WTC11 (cell line): ENCODE data around the gene COL16A1. TPM values are rescaled to one million over a fixed set of nuclear protein-coding genes. Genes with fewer than 3 reads are reported as not detected.

ENCODE experiments used
- ATAC-seq: fragments of 200-7000 bp; cut with Tn5 transposase; 2 replicates; pipeline ENCODE4 v1.10.0; 2021; ENCODE audit warnings: mild to moderate bottlenecking, moderate library complexity
- CTCF ChIA-PET: fragments of 300-600 bp; sonication (Branson Sonifier 250); formaldehyde crosslinking; loops from one replicate; lab custom pipeline; 2021; ENCODE audit warnings: antibody characterized with exemption; lab: Charles Lee
- POLR2A ChIA-PET: fragments of 350-600 bp; sonication (Branson Sonifier 250); formaldehyde crosslinking; loops from one replicate; lab custom pipeline; 2021; ENCODE audit warnings: antibody characterized with exemption; lab: Charles Lee
- DNase-seq: peaks from one replicate; pipeline ENCODE4 v3.0.0; 2021; ENCODE audit warnings: low spot score
- H3K27ac Mint-ChIP-seq: 2 replicates; pipeline ENCODE4 v1.8.0; 2021; ENCODE audit warnings: mixed read lengths
- H3K27me3 Mint-ChIP-seq: 2 replicates; pipeline ENCODE4 v1.8.0; 2021; ENCODE audit warnings: low read depth, mild to moderate bottlenecking, moderate library complexity, mixed read lengths
- H3K36me3 Mint-ChIP-seq: 2 replicates; pipeline ENCODE4 v1.8.0; 2021; ENCODE audit warnings: mixed read lengths
- H3K4me1 Mint-ChIP-seq: 2 replicates; pipeline ENCODE4 v1.8.0; 2022; ENCODE audit warnings: mixed read lengths
- H3K4me3 Mint-ChIP-seq: 2 replicates; pipeline ENCODE4 v1.8.0; 2021; ENCODE audit warnings: mild to moderate bottlenecking, moderate library complexity, mixed read lengths
- H3K9me3 Mint-ChIP-seq: 2 replicates; pipeline ENCODE4 v1.8.0; 2021; ENCODE audit warnings: mixed read lengths
- CBFB ChIP-seq: sonication (generic); formaldehyde crosslinking; IDR thresholded peaks from 2 replicates; pipeline ENCODE4 v1.8.1; 2022; ENCODE audit warnings: mild to moderate bottlenecking, low read depth, missing genetic modification reagents
- CREB1 ChIP-seq: sonication (generic); formaldehyde crosslinking; IDR thresholded peaks from 2 replicates; pipeline ENCODE4 v1.8.0; 2023; ENCODE audit warnings: mild to moderate bottlenecking, missing genetic modification reagents
- ETV6 ChIP-seq: sonication (generic); formaldehyde crosslinking; IDR thresholded peaks from 2 replicates; pipeline ENCODE4 v1.8.1; 2022; ENCODE audit warnings: mild to moderate bottlenecking, missing genetic modification reagents
- PRRX2 ChIP-seq: fragments of 250-450 bp; sonication (Bioruptor Pico); IDR thresholded peaks from 2 replicates; pipeline ENCODE4 v1.8.0; 2021; ENCODE audit warnings: mild to moderate bottlenecking
- RELA ChIP-seq: sonication (generic); formaldehyde crosslinking; IDR thresholded peaks from 2 replicates; pipeline ENCODE4 v1.8.1; 2022; ENCODE audit warnings: missing genetic modification reagents, mild to moderate bottlenecking, borderline replicate concordance
- SP1 ChIP-seq: sonication (generic); formaldehyde crosslinking; conservative IDR thresholded peaks from 2 replicates; pipeline ENCODE4 v1.8.1; 2022; ENCODE audit warnings: missing genetic modification reagents
- TEAD1 ChIP-seq: sonication (generic); formaldehyde crosslinking; IDR thresholded peaks from 2 replicates; pipeline ENCODE4 v1.8.0; 2022; ENCODE audit warnings: mild to moderate bottlenecking, missing genetic modification reagents
- TP53 ChIP-seq: sonication (generic); formaldehyde crosslinking; IDR thresholded peaks from 2 replicates; pipeline ENCODE4 v1.8.1; 2023; ENCODE audit warnings: mild to moderate bottlenecking, missing genetic modification reagents
- ZNF121 ChIP-seq: sonication (generic); formaldehyde crosslinking; IDR thresholded peaks from 2 replicates; pipeline ENCODE4 v1.8.0; 2023; ENCODE audit warnings: missing genetic modification reagents
- ZNF232 ChIP-seq: sonication (generic); formaldehyde crosslinking; IDR thresholded peaks from 2 replicates; pipeline ENCODE4 v1.8.0; 2022; ENCODE audit warnings: mild to moderate bottlenecking, missing genetic modification reagents
- total RNA-seq: library from RNA; stranded (reverse); gene quantifications from 3 replicates; pipeline ENCODE4 v1.2.3, GENCODE V29; 2021
- TF ChIP-seq, protein P1 (sequence below): sonication (generic); formaldehyde crosslinking; IDR thresholded peaks from 2 replicates; pipeline ENCODE4 v1.8.1; 2022; ENCODE audit warnings: low read depth, mild to moderate bottlenecking, moderate library complexity, missing genetic modification reagents, borderline replicate concordance
- TF ChIP-seq, protein P2 (sequence below): sonication (generic); formaldehyde crosslinking; IDR thresholded peaks from 2 replicates; pipeline ENCODE4 v1.8.0; 2023; ENCODE audit warnings: missing genetic modification reagents, mild to moderate bottlenecking, borderline replicate concordance
- TF ChIP-seq, protein P3 (sequence below): fragments of 250-450 bp; sonication (Bioruptor Pico); IDR thresholded peaks from 2 replicates; pipeline ENCODE4 v1.9.0; 2021; ENCODE audit warnings: moderate library complexity, mild to moderate bottlenecking, inconsistent platforms, borderline replicate concordance
- TF ChIP-seq, protein P4 (sequence below): sonication (generic); formaldehyde crosslinking; conservative IDR thresholded peaks from 2 replicates; pipeline ENCODE4 v1.8.1; 2022; ENCODE audit warnings: mild to moderate bottlenecking, missing genetic modification reagents
- TF ChIP-seq, protein P5 (sequence below): sonication (generic); formaldehyde crosslinking; IDR thresholded peaks from 2 replicates; pipeline ENCODE4 v1.8.1; 2022; ENCODE audit warnings: low read depth, missing genetic modification reagents, borderline replicate concordance
- TF ChIP-seq, protein P6 (sequence below): fragments of 250-450 bp; sonication (Bioruptor Pico); IDR thresholded peaks from 2 replicates; pipeline ENCODE4 v1.9.0; 2021; ENCODE audit warnings: mild to moderate bottlenecking
- TF ChIP-seq, protein P7 (sequence below): sonication (generic); formaldehyde crosslinking; IDR thresholded peaks from 2 replicates; pipeline ENCODE4 v1.8.1; 2022; ENCODE audit warnings: mild to moderate bottlenecking, missing genetic modification reagents, moderate library complexity, borderline replicate concordance
- TF ChIP-seq, protein P8 (sequence below): sonication (generic); formaldehyde crosslinking; IDR thresholded peaks from 2 replicates; pipeline ENCODE4 v1.8.1; 2023; ENCODE audit warnings: mild to moderate bottlenecking, missing genetic modification reagents, moderate library complexity
- TF ChIP-seq, protein P9 (sequence below): sonication (generic); formaldehyde crosslinking; IDR thresholded peaks from 2 replicates; pipeline ENCODE4 v1.8.0; 2022; ENCODE audit warnings: mild to moderate bottlenecking, missing genetic modification reagents

The COL16A1 gene
- total RNA-seq, 1 experiment from 2014 or later: 8.8 TPM

DNA sequence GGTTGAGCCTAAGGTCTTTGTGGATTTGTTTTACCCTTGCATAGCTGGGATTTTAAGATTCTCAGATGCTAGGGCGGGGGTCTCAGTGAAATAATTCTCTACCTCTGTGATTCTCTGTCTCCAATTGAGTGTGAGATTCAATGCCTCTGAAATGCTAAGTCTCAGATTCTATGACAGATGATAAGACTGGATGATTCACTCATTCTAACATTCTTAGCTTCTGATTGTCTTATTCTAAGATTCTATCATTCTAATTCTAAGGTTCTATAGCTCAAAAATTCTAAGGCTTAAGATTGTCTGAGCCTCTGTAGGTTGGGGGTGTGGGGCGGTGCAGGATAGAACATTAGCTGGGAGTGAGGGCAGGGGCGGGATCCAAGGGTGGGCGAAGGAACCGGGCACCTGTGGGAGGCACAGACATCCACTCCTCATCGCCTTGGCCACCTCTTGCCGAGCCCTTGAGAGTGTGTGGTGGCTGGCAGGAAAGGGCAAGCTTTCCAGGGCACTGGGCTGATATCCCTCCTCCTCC lies 30.8 kb upstream of the COL16A1 start:
- POLR2A ChIA-PET: interaction anchor here (0.9 to 1.2 kb wide), 2 partner anchors 10 to 16 kb away, joined by 3 read pairs; no protein-coding TSS in a partner anchor
- Mint-ChIP-seq H3K27ac (no peak overlapping the region), H3K4me1 (peaks cover 3% of the 10 kb centered on the region), H3K4me3 (no peak overlapping the region), H3K36me3 (no peaks in the 10 kb centered on the region), H3K9me3 (no peaks in the 10 kb centered on the region), H3K27me3 (no peaks in the 10 kb centered on the region)
- ATAC-seq (no peak), DNase-seq (no peak)
- TF ChIP-seq, protein P1, sequence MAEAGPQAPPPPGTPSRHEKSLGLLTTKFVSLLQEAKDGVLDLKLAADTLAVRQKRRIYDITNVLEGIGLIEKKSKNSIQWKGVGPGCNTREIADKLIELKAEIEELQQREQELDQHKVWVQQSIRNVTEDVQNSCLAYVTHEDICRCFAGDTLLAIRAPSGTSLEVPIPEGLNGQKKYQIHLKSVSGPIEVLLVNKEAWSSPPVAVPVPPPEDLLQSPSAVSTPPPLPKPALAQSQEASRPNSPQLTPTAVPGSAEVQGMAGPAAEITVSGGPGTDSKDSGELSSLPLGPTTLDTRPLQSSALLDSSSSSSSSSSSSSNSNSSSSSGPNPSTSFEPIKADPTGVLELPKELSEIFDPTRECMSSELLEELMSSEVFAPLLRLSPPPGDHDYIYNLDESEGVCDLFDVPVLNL: no peak
- TF ChIP-seq ZNF232 (no peak), RELA (CRISPR knock-in tag) (no peak), CREB1 (CRISPR knock-in tag) (no peak)
- TF ChIP-seq, protein P2, sequence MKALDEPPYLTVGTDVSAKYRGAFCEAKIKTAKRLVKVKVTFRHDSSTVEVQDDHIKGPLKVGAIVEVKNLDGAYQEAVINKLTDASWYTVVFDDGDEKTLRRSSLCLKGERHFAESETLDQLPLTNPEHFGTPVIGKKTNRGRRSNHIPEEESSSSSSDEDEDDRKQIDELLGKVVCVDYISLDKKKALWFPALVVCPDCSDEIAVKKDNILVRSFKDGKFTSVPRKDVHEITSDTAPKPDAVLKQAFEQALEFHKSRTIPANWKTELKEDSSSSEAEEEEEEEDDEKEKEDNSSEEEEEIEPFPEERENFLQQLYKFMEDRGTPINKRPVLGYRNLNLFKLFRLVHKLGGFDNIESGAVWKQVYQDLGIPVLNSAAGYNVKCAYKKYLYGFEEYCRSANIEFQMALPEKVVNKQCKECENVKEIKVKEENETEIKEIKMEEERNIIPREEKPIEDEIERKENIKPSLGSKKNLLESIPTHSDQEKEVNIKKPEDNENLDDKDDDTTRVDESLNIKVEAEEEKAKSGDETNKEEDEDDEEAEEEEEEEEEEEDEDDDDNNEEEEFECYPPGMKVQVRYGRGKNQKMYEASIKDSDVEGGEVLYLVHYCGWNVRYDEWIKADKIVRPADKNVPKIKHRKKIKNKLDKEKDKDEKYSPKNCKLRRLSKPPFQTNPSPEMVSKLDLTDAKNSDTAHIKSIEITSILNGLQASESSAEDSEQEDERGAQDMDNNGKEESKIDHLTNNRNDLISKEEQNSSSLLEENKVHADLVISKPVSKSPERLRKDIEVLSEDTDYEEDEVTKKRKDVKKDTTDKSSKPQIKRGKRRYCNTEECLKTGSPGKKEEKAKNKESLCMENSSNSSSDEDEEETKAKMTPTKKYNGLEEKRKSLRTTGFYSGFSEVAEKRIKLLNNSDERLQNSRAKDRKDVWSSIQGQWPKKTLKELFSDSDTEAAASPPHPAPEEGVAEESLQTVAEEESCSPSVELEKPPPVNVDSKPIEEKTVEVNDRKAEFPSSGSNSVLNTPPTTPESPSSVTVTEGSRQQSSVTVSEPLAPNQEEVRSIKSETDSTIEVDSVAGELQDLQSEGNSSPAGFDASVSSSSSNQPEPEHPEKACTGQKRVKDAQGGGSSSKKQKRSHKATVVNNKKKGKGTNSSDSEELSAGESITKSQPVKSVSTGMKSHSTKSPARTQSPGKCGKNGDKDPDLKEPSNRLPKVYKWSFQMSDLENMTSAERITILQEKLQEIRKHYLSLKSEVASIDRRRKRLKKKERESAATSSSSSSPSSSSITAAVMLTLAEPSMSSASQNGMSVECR: no peak
- CTCF ChIA-PET: interaction anchor here (0.7 to 6.3 kb wide), 8 partner anchors 12 to 230 kb away, joined by 3 to 44 read pairs (median 8); partner anchors contain the start of gene COL16A1

DNA sequence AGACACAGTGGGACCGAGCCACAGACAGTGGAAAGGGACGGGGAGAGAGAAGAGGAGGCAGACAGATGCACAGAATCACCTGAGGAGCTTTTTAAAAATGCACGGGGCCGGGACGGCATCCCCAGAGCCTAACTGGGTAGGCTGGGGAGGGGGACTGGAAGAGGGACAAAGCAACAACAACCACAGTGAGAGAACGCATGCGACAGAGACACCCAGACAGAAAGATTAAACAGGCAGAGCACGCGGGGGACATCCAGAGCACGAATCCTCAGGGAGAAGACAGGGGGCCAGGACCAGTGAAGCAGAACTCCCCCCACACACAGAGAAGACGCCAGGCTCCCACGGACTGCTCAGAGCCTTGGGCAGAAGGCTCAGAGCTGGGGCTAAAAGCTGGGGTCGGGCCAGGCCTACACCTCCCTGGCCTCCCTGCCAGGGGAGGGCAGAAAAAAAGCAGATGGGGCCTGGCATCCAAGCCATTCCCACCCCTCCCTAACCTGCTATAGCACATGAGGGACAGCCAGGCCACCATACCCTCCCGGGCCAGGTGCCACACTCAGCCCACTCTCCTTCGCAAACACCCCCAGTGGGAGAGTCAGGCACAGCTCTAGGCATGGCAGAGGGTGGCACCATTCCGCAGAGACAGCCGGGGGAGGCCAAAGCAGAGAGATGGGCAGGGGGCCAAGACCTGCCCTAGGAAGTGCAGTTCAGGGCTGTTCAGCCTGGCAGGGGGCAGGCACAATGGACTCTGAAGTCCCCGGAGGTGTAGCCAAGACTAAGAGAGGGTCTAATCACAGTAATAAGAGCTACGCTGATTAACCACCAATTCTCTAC lies 29.8 kb upstream of the COL16A1 start:
- H3K4me3 Mint-ChIP-seq: no peak overlapping the region
- no peaks in the 10 kb centered on the region for H3K36me3 Mint-ChIP-seq
- no peaks in the 10 kb centered on the region for H3K27me3 Mint-ChIP-seq
- H3K27ac Mint-ChIP-seq: peak overlapping the region; percentile 77
- DNase-seq (no peak), ATAC-seq (no peak)
- no peaks in the 10 kb centered on the region for H3K4me1 Mint-ChIP-seq
- POLR2A ChIA-PET: interaction anchor here (1.2 kb wide), 1 partner anchor 11 kb away, joined by 3 read pairs; no protein-coding TSS in a partner anchor
- CTCF ChIA-PET: interaction anchor here (0.8 to 6.3 kb wide), 10 partner anchors 12 to 231 kb away, joined by 3 to 44 read pairs (median 5); partner anchors contain the start of gene COL16A1
- H3K9me3 Mint-ChIP-seq: no peaks in the 10 kb centered on the region
- TF ChIP-seq, protein P3, sequence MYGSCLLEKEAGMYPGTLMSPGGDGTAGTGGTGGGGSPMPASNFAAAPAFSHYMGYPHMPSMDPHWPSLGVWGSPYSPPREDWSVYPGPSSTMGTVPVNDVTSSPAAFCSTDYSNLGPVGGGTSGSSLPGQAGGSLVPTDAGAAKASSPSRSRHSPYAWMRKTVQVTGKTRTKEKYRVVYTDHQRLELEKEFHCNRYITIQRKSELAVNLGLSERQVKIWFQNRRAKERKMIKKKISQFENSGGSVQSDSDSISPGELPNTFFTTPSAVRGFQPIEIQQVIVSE (CRISPR knock-in tag): no peak
- TF ChIP-seq ETV6 (no peak), TP53 (CRISPR knock-in tag) (no peak), PRRX2 (no peak), ZNF121 (CRISPR knock-in tag) (no peak), TEAD1 (CRISPR knock-in tag) (no peak), CBFB (CRISPR knock-in tag) (no peak), SP1 (CRISPR knock-in tag) (no peak)
- TF ChIP-seq, protein P4, sequence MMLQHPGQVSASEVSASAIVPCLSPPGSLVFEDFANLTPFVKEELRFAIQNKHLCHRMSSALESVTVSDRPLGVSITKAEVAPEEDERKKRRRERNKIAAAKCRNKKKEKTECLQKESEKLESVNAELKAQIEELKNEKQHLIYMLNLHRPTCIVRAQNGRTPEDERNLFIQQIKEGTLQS: no peak
- TF ChIP-seq, protein P5, sequence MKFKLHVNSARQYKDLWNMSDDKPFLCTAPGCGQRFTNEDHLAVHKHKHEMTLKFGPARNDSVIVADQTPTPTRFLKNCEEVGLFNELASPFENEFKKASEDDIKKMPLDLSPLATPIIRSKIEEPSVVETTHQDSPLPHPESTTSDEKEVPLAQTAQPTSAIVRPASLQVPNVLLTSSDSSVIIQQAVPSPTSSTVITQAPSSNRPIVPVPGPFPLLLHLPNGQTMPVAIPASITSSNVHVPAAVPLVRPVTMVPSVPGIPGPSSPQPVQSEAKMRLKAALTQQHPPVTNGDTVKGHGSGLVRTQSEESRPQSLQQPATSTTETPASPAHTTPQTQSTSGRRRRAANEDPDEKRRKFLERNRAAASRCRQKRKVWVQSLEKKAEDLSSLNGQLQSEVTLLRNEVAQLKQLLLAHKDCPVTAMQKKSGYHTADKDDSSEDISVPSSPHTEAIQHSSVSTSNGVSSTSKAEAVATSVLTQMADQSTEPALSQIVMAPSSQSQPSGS (CRISPR knock-in tag): no peak
- TF ChIP-seq, protein P6, sequence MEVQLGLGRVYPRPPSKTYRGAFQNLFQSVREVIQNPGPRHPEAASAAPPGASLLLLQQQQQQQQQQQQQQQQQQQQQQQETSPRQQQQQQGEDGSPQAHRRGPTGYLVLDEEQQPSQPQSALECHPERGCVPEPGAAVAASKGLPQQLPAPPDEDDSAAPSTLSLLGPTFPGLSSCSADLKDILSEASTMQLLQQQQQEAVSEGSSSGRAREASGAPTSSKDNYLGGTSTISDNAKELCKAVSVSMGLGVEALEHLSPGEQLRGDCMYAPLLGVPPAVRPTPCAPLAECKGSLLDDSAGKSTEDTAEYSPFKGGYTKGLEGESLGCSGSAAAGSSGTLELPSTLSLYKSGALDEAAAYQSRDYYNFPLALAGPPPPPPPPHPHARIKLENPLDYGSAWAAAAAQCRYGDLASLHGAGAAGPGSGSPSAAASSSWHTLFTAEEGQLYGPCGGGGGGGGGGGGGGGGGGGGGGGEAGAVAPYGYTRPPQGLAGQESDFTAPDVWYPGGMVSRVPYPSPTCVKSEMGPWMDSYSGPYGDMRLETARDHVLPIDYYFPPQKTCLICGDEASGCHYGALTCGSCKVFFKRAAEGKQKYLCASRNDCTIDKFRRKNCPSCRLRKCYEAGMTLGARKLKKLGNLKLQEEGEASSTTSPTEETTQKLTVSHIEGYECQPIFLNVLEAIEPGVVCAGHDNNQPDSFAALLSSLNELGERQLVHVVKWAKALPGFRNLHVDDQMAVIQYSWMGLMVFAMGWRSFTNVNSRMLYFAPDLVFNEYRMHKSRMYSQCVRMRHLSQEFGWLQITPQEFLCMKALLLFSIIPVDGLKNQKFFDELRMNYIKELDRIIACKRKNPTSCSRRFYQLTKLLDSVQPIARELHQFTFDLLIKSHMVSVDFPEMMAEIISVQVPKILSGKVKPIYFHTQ (CRISPR knock-in tag): no peak
- TF ChIP-seq, protein P7, sequence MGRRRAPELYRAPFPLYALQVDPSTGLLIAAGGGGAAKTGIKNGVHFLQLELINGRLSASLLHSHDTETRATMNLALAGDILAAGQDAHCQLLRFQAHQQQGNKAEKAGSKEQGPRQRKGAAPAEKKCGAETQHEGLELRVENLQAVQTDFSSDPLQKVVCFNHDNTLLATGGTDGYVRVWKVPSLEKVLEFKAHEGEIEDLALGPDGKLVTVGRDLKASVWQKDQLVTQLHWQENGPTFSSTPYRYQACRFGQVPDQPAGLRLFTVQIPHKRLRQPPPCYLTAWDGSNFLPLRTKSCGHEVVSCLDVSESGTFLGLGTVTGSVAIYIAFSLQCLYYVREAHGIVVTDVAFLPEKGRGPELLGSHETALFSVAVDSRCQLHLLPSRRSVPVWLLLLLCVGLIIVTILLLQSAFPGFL (CRISPR knock-in tag): no peak
- TF ChIP-seq, protein P8, sequence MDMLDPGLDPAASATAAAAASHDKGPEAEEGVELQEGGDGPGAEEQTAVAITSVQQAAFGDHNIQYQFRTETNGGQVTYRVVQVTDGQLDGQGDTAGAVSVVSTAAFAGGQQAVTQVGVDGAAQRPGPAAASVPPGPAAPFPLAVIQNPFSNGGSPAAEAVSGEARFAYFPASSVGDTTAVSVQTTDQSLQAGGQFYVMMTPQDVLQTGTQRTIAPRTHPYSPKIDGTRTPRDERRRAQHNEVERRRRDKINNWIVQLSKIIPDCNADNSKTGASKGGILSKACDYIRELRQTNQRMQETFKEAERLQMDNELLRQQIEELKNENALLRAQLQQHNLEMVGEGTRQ (CRISPR knock-in tag): no peak
- TF ChIP-seq, protein P9, sequence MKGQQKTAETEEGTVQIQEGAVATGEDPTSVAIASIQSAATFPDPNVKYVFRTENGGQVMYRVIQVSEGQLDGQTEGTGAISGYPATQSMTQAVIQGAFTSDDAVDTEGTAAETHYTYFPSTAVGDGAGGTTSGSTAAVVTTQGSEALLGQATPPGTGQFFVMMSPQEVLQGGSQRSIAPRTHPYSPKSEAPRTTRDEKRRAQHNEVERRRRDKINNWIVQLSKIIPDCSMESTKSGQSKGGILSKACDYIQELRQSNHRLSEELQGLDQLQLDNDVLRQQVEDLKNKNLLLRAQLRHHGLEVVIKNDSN (CRISPR knock-in tag): no peak
